GM18907 (cell line): ENCODE measurements around the gene ENTPD6.
"Not testable (repeated sequence)": the region's sequence is repeated elsewhere in the genome, so short reads cannot be mapped to it uniquely, and the experiment has no call there.

Experiments used
- ATAC-seq: cut with Tn5 transposase; IDR thresholded peaks from one replicate; pipeline ENCODE4 v1.9.1; 2021; ENCODE audit warnings: mild to moderate bottlenecking, moderate library complexity; ENCODE audit not compliant: unreplicated experiment

ENTPD6 gene

GRCh38 chr20:25195014-25195961 lies at the start of gene ENTPD6:
TSS of gene ENTPD6 (plus strand) at chr20:25195712. CDS start at chr20:25206537, 10,825 bp downstream.
- ATAC-seq: peak; percentile 80

GRCh38 chr20:25146976-25147375 lies 48.5 kb upstream of the ENTPD6 start:
- ATAC-seq: no peak

GRCh38 chr20:25147716-25148115 lies 47.8 kb upstream of the ENTPD6 start:
- no peak for ATAC-seq

- no peak for ATAC-seq
Observed at GRCh38 chr20:25148181-25148981, 47.1 kb upstream of the ENTPD6 start.

- ATAC-seq: no peak
Observed at GRCh38 chr20:25148982-25149846, 46.3 kb upstream of the ENTPD6 start.

- no peak for ATAC-seq
Observed at GRCh38 chr20:25150016-25150415, 45.5 kb upstream of the ENTPD6 start.

GRCh38 chr20:25158043-25158442 lies 37.5 kb upstream of the ENTPD6 start:
- no peak for ATAC-seq

- peak; percentile 83 for ATAC-seq
Observed at GRCh38 chr20:25160467-25160866, 35.0 kb upstream of the ENTPD6 start.

GRCh38 chr20:25160897-25161296 lies 34.6 kb upstream of the ENTPD6 start:
- ATAC-seq: no peak

- no peak for ATAC-seq
Observed at GRCh38 chr20:25165128-25165527, 30.4 kb upstream of the ENTPD6 start.

GRCh38 chr20:25166105-25166782 lies 29.3 kb upstream of the ENTPD6 start:
- not testable (repeated sequence) for ATAC-seq

GRCh38 chr20:25173321-25173720 lies 22.2 kb upstream of the ENTPD6 start:
- ATAC-seq: no peak

- no peak for ATAC-seq
Observed at GRCh38 chr20:25173886-25174308, 21.6 kb upstream of the ENTPD6 start.

GRCh38 chr20:25176184-25176583 lies 19.3 kb upstream of the ENTPD6 start:
- no peak for ATAC-seq

- ATAC-seq: no peak
Observed at GRCh38 chr20:25177890-25178321, 17.6 kb upstream of the ENTPD6 start.

GRCh38 chr20:25178563-25179438 lies 16.7 kb upstream of the ENTPD6 start:
- no peak for ATAC-seq

GRCh38 chr20:25179439-25180089 lies 15.9 kb upstream of the ENTPD6 start:
- ATAC-seq: no peak

- ATAC-seq: not testable (repeated sequence)
Observed at GRCh38 chr20:25184391-25184790, 11.1 kb upstream of the ENTPD6 start.

GRCh38 chr20:25187220-25187619 lies 8.3 kb upstream of the ENTPD6 start:
- no peak for ATAC-seq
